ENCODE results near the gene FTL.
A peak's percentile ranks its signal among the peaks of the same experiment; 100 is the strongest.

DNA sequence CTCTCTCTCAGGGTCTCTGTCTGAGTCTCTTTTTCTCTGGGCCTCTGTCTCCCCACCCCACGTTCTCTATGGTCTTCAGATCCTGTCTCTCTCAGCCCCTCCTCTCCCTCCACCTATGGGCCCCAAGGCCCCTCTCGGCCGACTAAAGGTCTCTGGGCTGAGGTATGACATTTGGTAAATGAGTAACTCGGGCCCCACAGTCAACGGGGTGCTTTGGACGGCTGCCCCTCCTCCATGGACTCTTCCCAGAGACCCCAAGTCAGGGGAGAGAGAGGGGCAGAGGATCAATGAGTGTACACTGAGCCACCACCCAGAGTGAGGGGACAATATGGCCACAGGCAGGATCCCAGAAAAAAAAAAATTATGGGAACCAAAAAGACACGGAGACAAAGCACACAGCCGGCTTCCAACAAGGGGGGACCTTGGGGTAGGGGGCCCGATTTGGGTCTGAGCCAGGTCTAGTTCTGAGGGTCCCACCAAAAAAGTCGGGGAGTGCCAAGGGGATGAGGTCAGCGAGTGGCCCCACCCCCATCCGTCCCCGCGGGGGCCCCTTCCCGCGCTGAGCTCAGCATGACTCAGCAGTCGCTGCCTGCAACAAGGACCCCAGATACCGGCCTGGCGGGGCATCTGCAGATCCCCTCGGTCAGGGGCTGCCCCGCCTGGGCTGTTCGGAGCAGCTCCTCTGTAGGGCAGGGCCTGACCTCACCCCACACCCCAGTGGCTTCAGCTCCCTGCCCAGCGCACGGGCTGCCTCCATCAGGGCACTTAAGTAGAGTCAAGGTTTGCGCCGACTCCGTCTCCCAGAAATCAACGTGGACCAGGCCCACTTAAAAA lies 1.5 kb upstream of the FTL start:
- TF ChIP-seq, protein P1, sequence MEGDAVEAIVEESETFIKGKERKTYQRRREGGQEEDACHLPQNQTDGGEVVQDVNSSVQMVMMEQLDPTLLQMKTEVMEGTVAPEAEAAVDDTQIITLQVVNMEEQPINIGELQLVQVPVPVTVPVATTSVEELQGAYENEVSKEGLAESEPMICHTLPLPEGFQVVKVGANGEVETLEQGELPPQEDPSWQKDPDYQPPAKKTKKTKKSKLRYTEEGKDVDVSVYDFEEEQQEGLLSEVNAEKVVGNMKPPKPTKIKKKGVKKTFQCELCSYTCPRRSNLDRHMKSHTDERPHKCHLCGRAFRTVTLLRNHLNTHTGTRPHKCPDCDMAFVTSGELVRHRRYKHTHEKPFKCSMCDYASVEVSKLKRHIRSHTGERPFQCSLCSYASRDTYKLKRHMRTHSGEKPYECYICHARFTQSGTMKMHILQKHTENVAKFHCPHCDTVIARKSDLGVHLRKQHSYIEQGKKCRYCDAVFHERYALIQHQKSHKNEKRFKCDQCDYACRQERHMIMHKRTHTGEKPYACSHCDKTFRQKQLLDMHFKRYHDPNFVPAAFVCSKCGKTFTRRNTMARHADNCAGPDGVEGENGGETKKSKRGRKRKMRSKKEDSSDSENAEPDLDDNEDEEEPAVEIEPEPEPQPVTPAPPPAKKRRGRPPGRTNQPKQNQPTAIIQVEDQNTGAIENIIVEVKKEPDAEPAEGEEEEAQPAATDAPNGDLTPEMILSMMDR (IDR thresholded peaks at IDR 0.05) = no peak
- peak in 1 of 2 donors; percentile 43 for TF ChIP-seq POLR2A (IDR thresholded peaks at IDR 0.05)

All from tibial nerve (tissue), 3 donors.